Stimulated activated naive B cell treated with anti-CD40 and anti-IgM and Interleukin-4, amounts not matched to agents 10 μg/mL and 1 μg/mL and 100 μg/mL, for 72 hours (primary cell): ENCODE results near the gene SPIN1.
A peak's percentile ranks its signal among the peaks of the same experiment; 100 is the strongest.

Source experiments
- ATAC-seq, 2 donors: fragments of 150-1000 bp; cut with Tn5 transposase; replicated peaks; 2 replicates each; pipeline ENCODE4 v1.10.0; 2021; ENCODE audit warnings: moderate library complexity in 1 of 2
- DNase-seq: peaks from one replicate; pipeline ENCODE4 v3.0.0; 2021
- H3K27ac Mint-ChIP-seq: one replicate; pipeline ENCODE4 v1.8.0; 2022; ENCODE audit warnings: mild to moderate bottlenecking, mixed read lengths
- H3K27me3 Mint-ChIP-seq, 2 donors: one replicate each; pipeline ENCODE4 v1.8.0; 2022; ENCODE audit warnings: mixed read lengths in 2 of 2
- H3K36me3 Mint-ChIP-seq, 2 donors: one replicate each; pipeline ENCODE4 v1.8.0; 2022; ENCODE audit warnings: mixed read lengths in 2 of 2, mild to moderate bottlenecking in 1 of 2
- H3K4me1 Mint-ChIP-seq, 2 donors: one replicate each; pipeline ENCODE4 v1.8.0; 2022; ENCODE audit warnings: mixed read lengths in 2 of 2, mild to moderate bottlenecking in 1 of 2
- H3K4me3 Mint-ChIP-seq, 2 donors: one replicate each; pipeline ENCODE4 v1.8.0; 2022; ENCODE audit warnings: mild to moderate bottlenecking in 2 of 2, mixed read lengths in 2 of 2, moderate library complexity in 1 of 2
- H3K9me3 Mint-ChIP-seq, 2 donors: one replicate each; pipeline ENCODE4 v1.8.0; 2022; ENCODE audit warnings: mixed read lengths in 2 of 2, mild to moderate bottlenecking in 1 of 2

SPIN1 gene

GRCh38 chr9:88435336-88435735 is 47.1 kb downstream of the SPIN1 start:
- Mint-ChIP-seq H3K36me3 (peaks cover 50 to 66% of the 10 kb centered on the region in 2 donors), H3K4me1 (peaks cover 13 to 21% of the 10 kb centered on the region in 2 donors), H3K4me3 (no peak overlapping the region), H3K27me3 (no peaks in the 10 kb centered on the region), H3K27ac (no peak overlapping the region), H3K9me3 (peaks cover 0 to 2% of the 10 kb centered on the region in 2 donors)
- DNase-seq (no peak), ATAC-seq (no peak)

DNA sequence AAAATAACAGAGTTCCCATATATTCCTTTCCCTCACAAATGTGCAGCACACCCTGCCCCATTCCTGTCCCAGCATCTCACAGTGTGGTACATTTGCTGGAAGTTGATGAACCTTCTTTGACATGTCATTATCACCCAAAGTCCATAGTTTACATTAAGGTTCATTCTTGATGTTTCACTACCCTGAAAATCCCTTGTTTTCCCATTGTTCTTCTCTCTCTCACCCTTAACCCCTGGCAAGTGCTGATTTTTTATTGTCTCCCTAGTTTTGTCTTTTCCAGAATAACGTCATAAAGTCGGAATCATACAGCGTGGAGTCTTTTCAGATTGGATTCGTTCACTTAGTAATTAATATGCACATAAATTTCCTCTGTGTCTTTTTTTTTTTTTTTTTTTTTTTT is 48.1 kb downstream of the SPIN1 start:
- Mint-ChIP-seq H3K4me3 (no peak overlapping the region), H3K4me1 (peaks cover 13 to 21% of the 10 kb centered on the region in 2 donors)

DNA sequence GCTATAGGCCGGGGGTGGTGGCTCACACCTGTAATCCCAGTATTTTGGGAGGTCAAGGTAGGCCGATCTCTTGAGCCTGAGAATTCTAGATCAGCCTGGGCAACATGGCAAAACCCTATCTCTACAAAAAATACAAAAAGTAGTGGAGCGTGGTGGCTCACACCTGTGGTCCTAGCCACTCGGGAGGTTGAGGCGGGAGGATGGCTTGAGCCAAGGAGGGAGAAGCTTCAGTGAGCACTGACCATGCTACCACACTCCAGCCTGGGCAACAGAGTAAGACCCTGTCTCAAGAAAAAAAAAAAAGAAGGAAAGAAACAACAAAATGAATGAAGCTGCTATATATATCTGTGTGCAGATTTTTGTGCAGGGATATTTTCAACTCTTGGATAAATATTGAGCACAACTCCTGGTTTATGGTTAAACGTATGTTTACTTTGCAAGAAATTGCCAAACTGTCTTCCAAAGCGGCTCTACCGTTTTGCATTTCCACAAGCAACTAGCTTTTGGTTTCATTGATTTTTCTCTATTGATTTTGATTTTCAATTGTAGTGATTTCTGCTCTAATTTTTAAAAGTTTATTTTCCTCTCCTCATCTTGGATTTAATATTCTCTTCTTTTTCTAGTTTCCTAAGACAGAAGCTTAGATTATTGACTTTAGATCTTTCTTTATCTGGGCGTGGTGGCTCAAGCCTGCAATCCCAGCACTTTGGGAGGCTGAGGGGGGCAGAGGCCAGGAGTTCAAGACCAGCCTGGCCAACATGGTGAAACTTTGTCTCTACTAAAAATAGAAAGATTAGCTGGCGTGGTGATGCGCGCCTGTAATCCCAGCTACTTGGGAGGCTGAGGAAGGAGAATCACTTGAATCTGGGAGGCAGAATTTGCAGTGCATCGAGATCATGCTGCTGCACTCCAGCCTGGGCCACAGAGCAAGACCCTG is 49.2 kb downstream of the SPIN1 start:
- H3K27me3 Mint-ChIP-seq, result no peaks in the 10 kb centered on the region
- H3K9me3 Mint-ChIP-seq, result peaks cover 0 to 2% of the 10 kb centered on the region in 2 donors
- ATAC-seq, result no peak
- peaks cover 15 to 21% of the 10 kb centered on the region in 2 donors for H3K4me1 Mint-ChIP-seq
- no peak for DNase-seq
- no peak overlapping the region for H3K4me3 Mint-ChIP-seq
- H3K36me3 Mint-ChIP-seq, result peaks cover 53 to 71% of the 10 kb centered on the region in 2 donors
- no peak overlapping the region for H3K27ac Mint-ChIP-seq

More for the DNA sequence above, 48.1 kb downstream of the SPIN1 start:
- Mint-ChIP-seq H3K27ac (no peak overlapping the region), H3K9me3 (peaks cover 0 to 2% of the 10 kb centered on the region in 2 donors), H3K36me3 (peaks cover 50 to 70% of the 10 kb centered on the region in 2 donors), H3K27me3 (no peaks in the 10 kb centered on the region)
- ATAC-seq (no peak), DNase-seq (no peak)

DNA sequence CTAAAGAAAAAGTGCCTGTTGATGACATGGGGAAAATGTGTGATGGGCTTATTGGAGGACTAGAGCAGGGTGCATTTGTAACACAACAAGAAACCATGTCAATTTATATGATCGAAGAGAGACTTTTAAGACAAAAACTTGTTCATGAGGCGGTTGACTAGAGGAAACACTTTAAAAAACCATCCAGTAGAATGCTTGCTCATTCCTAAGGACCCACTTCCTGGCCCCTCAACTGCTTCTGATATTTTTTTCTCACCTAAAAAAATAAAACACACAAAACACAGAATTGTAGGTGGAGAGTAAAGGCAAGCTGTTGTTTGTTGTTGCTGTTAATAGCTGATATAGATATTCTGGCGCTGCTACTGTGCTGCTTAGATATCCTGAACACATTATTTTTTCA is 50.6 kb downstream of the SPIN1 start:
- no peak for ATAC-seq
- no peak overlapping the region for H3K27ac Mint-ChIP-seq
- DNase-seq, result no peak

DNA sequence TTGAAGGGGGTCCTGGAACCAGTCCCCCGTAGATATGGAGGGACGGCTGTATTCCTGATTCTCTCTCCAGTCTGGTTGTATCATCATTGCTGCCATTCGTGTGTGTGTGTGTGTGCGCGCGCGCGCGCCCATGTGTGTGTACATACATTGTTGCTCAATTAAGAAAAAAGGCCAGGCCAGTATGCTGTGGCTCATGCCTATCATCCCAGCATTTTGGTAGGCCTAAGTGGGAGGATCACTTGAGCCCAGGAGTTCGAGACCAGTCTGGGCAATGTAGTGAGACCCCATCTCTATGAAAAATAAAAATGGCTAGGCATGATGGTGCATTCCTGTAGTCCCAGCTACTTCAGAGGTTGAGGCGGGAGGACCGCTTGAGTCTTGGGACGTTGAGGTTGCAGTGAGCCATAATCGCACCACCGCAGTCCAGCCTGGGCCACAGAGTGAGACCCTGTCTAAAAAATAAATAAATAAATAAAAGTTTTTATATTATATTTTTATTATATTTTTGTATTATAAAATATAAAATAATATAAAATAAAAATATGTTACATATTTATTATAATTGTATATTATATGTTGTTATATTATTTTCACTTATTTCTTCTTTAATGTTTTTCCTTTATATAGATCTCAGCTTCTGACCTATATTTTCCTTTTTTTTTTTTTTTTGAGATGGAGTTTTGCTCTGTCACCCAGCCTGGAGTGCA is 53.2 kb downstream of the SPIN1 start:
- peaks cover 15 to 27% of the 10 kb centered on the region in 2 donors for H3K4me1 Mint-ChIP-seq
- H3K27ac Mint-ChIP-seq, result no peak overlapping the region
- H3K9me3 Mint-ChIP-seq, result peaks cover 0 to 2% of the 10 kb centered on the region in 2 donors
- no peak overlapping the region for H3K4me3 Mint-ChIP-seq
- no peaks in the 10 kb centered on the region for H3K27me3 Mint-ChIP-seq
- DNase-seq (no peak), ATAC-seq (no peak)
- peaks cover 44 to 59% of the 10 kb centered on the region in 2 donors for H3K36me3 Mint-ChIP-seq

More for the DNA sequence above, 50.6 kb downstream of the SPIN1 start:
- Mint-ChIP-seq H3K36me3 (peaks cover 49 to 67% of the 10 kb centered on the region in 2 donors), H3K27me3 (no peaks in the 10 kb centered on the region), H3K4me3 (no peak overlapping the region), H3K9me3 (peaks cover 0 to 2% of the 10 kb centered on the region in 2 donors), H3K4me1 (peaks cover 17 to 27% of the 10 kb centered on the region in 2 donors)

- no peak overlapping the region for H3K4me3 Mint-ChIP-seq
- H3K27me3 Mint-ChIP-seq, result no peaks in the 10 kb centered on the region
- no peak overlapping the region for H3K27ac Mint-ChIP-seq
- no peak for ATAC-seq
- H3K4me1 Mint-ChIP-seq, result peaks cover 16 to 26% of the 10 kb centered on the region in 2 donors
- H3K9me3 Mint-ChIP-seq, result peaks cover 4% of the 10 kb centered on the region in 2 donors
- peaks cover 36 to 54% of the 10 kb centered on the region in 2 donors for H3K36me3 Mint-ChIP-seq
- no peak for DNase-seq
Measured at GRCh38 chr9:88443480-88444113, 55.4 kb downstream of the SPIN1 start.

GRCh38 chr9:88446728-88447127 is 58.5 kb downstream of the SPIN1 start:
- no peak overlapping the region for H3K4me3 Mint-ChIP-seq
- H3K9me3 Mint-ChIP-seq, result peaks cover 4% of the 10 kb centered on the region in 2 donors
- peaks cover 11 to 16% of the 10 kb centered on the region in 2 donors for H3K4me1 Mint-ChIP-seq
- no peak for ATAC-seq
- no peak for DNase-seq
- no peaks in the 10 kb centered on the region for H3K27me3 Mint-ChIP-seq
- H3K36me3 Mint-ChIP-seq, result peaks cover 39 to 60% of the 10 kb centered on the region in 2 donors
- H3K27ac Mint-ChIP-seq, result no peak overlapping the region

- Mint-ChIP-seq H3K9me3 (peaks cover 4% of the 10 kb centered on the region in 2 donors), H3K4me3 (no peak overlapping the region), H3K27ac (peak overlapping the region; percentile 39), H3K4me1 (peaks cover 10 to 16% of the 10 kb centered on the region in 2 donors), H3K27me3 (no peaks in the 10 kb centered on the region), H3K36me3 (peaks cover 38 to 58% of the 10 kb centered on the region in 2 donors)
- DNase-seq, result no peak
- no peak for ATAC-seq
Measured at GRCh38 chr9:88447431-88447830, 59.2 kb downstream of the SPIN1 start.

DNA sequence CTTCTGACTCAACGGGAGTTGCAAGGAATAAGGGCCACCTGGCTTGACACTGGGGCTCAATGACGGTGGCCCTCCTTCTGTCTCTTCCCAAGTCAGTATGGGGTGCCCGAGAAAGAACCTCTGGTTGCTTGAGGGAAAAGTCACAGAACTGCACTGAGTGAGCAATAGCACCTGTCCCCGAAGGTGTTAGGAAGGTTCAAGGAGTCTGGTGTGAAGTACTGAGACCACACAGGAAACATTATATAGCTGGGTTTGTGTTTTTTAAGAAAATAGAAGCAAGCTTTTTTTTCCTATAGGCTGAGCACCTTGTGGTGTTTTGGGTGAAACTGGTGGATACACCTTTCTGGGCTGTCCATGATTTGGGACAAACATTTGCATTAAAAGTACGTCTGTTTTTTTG is 62.9 kb downstream of the SPIN1 start:
- Mint-ChIP-seq H3K4me3 (no peak overlapping the region), H3K4me1 (peaks cover 5 to 10% of the 10 kb centered on the region in 2 donors), H3K36me3 (peaks cover 25 to 46% of the 10 kb centered on the region in 2 donors), H3K27me3 (no peaks in the 10 kb centered on the region), H3K9me3 (peaks cover 3 to 4% of the 10 kb centered on the region in 2 donors), H3K27ac (no peak overlapping the region)
- ATAC-seq (no peak), DNase-seq (no peak)

DNA sequence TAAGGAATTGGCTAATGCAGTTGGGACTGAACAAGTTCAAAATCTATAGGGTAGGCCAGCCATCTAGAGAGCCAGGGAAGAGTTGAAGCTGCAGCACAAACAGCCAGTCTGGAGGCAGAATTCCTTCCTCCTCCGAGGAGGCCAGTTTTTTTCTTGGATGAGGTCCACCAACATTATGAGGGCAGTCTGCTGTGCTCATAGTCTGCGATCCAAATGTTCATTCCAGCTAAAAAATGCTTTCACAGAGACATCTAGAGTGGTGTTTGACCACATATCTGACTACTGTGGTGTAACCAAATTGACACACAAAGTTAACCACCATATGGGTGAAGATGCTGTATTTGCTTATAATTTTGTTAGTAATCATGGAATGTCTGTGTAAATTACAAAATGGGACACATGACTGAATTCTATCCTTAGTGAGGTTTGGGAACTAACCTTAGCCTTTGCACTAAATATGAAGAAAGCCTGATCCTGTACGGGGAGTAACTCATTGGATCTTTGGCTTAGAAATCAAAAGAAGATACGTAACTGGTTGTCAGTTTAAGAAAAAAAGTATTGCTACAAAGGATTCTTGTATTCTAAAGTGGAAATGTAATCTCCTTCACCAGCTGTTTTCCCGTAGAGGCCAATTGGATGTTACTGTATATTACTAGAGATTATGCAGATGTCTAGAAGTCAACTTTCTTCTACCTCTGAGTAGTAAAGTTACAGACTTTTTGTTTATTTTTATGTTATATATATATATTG is 70.6 kb downstream of the SPIN1 start:
- Mint-ChIP-seq H3K36me3 (peaks cover 24 to 38% of the 10 kb centered on the region in 2 donors), H3K27ac (no peak overlapping the region), H3K9me3 (no peaks in the 10 kb centered on the region), H3K4me1 (peaks cover 0 to 3% of the 10 kb centered on the region in 2 donors), H3K4me3 (no peak overlapping the region), H3K27me3 (no peaks in the 10 kb centered on the region)
- DNase-seq (no peak), ATAC-seq (no peak)

- ATAC-seq (no peak), DNase-seq (no peak)
- Mint-ChIP-seq H3K27ac (no peak overlapping the region), H3K27me3 (no peaks in the 10 kb centered on the region), H3K4me1 (peaks cover 0 to 3% of the 10 kb centered on the region in 2 donors), H3K4me3 (no peak overlapping the region), H3K36me3 (peaks cover 23 to 37% of the 10 kb centered on the region in 2 donors), H3K9me3 (no peaks in the 10 kb centered on the region)
Measured at GRCh38 chr9:88460587-88461332, 72.5 kb downstream of the SPIN1 start.

- peaks cover 0 to 3% of the 10 kb centered on the region in 2 donors for H3K4me1 Mint-ChIP-seq
- ATAC-seq (no peak), DNase-seq (no peak)
- no peak overlapping the region for H3K4me3 Mint-ChIP-seq
- H3K27ac Mint-ChIP-seq, result no peak overlapping the region
- H3K9me3 Mint-ChIP-seq, result no peaks in the 10 kb centered on the region
- H3K27me3 Mint-ChIP-seq, result no peaks in the 10 kb centered on the region
- H3K36me3 Mint-ChIP-seq, result peaks cover 22 to 36% of the 10 kb centered on the region in 2 donors
Measured at GRCh38 chr9:88462191-88462590, 73.9 kb downstream of the SPIN1 start.

DNA sequence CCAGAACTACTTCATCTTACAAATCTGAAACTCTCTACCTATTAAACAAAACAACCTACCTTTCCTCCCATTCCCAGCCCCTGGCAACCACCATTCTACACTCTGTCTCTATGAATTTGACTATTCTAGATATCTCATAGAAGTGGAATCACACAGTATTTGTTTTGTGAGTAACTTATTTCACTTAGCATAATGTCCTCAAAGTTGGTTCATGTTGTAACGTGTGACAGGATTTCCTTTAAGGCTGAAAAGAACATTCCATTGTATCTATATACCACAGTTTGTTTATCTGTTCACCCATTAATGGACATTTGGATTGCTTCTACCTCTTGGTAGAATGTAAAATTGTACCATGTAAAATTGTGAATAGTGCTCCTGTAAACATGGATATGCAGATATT is 76.6 kb downstream of the SPIN1 start:
- Mint-ChIP-seq H3K27ac (no peak overlapping the region), H3K4me1 (peaks cover 0 to 7% of the 10 kb centered on the region in 2 donors), H3K4me3 (no peak overlapping the region), H3K36me3 (peaks cover 33 to 46% of the 10 kb centered on the region in 2 donors), H3K27me3 (no peaks in the 10 kb centered on the region), H3K9me3 (no peaks in the 10 kb centered on the region)
- DNase-seq (no peak), ATAC-seq (no peak)
